GM23338 (cell line): ENCODE data around the gene RXRA. TPM values are rescaled to one million over a fixed set of nuclear protein-coding genes. Genes with fewer than 3 reads are reported as not detected.

Source experiments
- ATAC-seq: fragments of 200-7000 bp; cut with Tn5 transposase; 3 replicates; pipeline ENCODE4 v1.9.1; 2020
- DNase-seq: peaks from one replicate; pipeline ENCODE4 v3.0.0-alpha.2; 2015; ENCODE audit warnings: low spot score
- H2AFZ ChIP-seq: fragments of 200-600 bp; sonication (generic); 2 replicates; pipeline ENCODE4 v1.8.0; 2016; ENCODE audit warnings: antibody characterized with exemption, mild to moderate bottlenecking, moderate library complexity
- H3F3A ChIP-seq: fragments of 200-600 bp; sonication (generic); replicated peaks from 2 replicates; pipeline ENCODE4 v1.8.0; 2017; ENCODE audit warnings: antibody characterized with exemption, mixed run types, low read depth
- H3K27ac ChIP-seq: fragments of 200-600 bp; sonication (generic); 2 replicates; pipeline ENCODE4 v1.6.1; 2016; ENCODE audit warnings: low read depth
- H3K27me3 ChIP-seq: fragments of 200-600 bp; sonication (generic); 2 replicates; pipeline ENCODE4 v1.8.0; 2016; ENCODE audit warnings: mild to moderate bottlenecking, mixed run types, moderate library complexity; ENCODE audit not compliant: insufficient read depth
- H3K36me3 ChIP-seq: fragments of 200-600 bp; sonication (generic); 2 replicates; pipeline ENCODE4 v1.8.0; 2016; ENCODE audit warnings: mild to moderate bottlenecking; ENCODE audit not compliant: insufficient read depth
- H3K4me1 ChIP-seq: fragments of 200-600 bp; sonication (generic); 2 replicates; pipeline ENCODE4 v1.8.0; 2016; ENCODE audit warnings: mild to moderate bottlenecking, moderate library complexity; ENCODE audit not compliant: insufficient read depth
- H3K4me2 ChIP-seq: fragments of 200-600 bp; sonication (generic); 2 replicates; pipeline ENCODE4 v1.7.1; 2017; ENCODE audit warnings: mixed run types
- H3K4me3 ChIP-seq: fragments of 200-600 bp; sonication (generic); 2 replicates; pipeline ENCODE4 v1.6.1; 2016; ENCODE audit warnings: mixed run types
- H3K79me2 ChIP-seq: fragments of 200-600 bp; sonication (generic); replicated peaks from 2 replicates; pipeline ENCODE4 v1.8.0; 2017; ENCODE audit warnings: mild to moderate bottlenecking; ENCODE audit not compliant: insufficient read depth
- H3K9me2 ChIP-seq: fragments of 200-600 bp; sonication (generic); 2 replicates; pipeline ENCODE4 v1.8.0; 2017; ENCODE audit not compliant: insufficient read depth
- H4K20me1 ChIP-seq: fragments of 200-600 bp; sonication (generic); replicated peaks from 2 replicates; pipeline ENCODE4 v1.8.0; 2017; ENCODE audit warnings: mild to moderate bottlenecking; ENCODE audit not compliant: insufficient read depth
- H3K27ac Mint-ChIP-seq: 2 replicates; pipeline ENCODE4 v1.8.0; 2020; ENCODE audit warnings: inconsistent platforms, mild to moderate bottlenecking, moderate library complexity, mixed read lengths
- H3K27me3 Mint-ChIP-seq: 3 replicates; pipeline ENCODE4 v1.8.0; 2022; ENCODE audit warnings: low read depth, mild to moderate bottlenecking, moderate library complexity, mixed read lengths, inconsistent platforms; ENCODE audit not compliant: insufficient read depth, poor library complexity
- H3K36me3 Mint-ChIP-seq: 3 replicates; pipeline ENCODE4 v1.8.0; 2021; ENCODE audit warnings: low read depth, mild to moderate bottlenecking, inconsistent platforms, moderate library complexity, mixed read lengths
- H3K4me1 Mint-ChIP-seq: 3 replicates; pipeline ENCODE4 v1.8.0; 2020; ENCODE audit warnings: mild to moderate bottlenecking, inconsistent platforms, mixed read lengths
- H3K4me3 Mint-ChIP-seq: 3 replicates; pipeline ENCODE4 v1.8.0; 2021; ENCODE audit warnings: moderate library complexity, mild to moderate bottlenecking, inconsistent platforms, mixed read lengths
- H3K9me3 Mint-ChIP-seq: 3 replicates; pipeline ENCODE4 v1.8.0; 2020; ENCODE audit warnings: moderate library complexity, mild to moderate bottlenecking, inconsistent platforms, mixed read lengths
- ETS1 ChIP-seq: IDR thresholded peaks from 2 replicates; pipeline ENCODE4 v1.6.1; 2016; ENCODE audit warnings: antibody characterized with exemption
- EZH2 ChIP-seq: fragments of 200-600 bp; sonication (generic); IDR thresholded peaks from one replicate; pipeline ENCODE4 v1.8.0; 2017; ENCODE audit warnings: antibody characterized with exemption, mild to moderate bottlenecking, low read depth; ENCODE audit not compliant: unreplicated experiment
- EZH2phosphoT487 ChIP-seq: fragments of 200-600 bp; sonication (generic); IDR thresholded peaks from one replicate; pipeline ENCODE4 v1.8.1; 2018; ENCODE audit warnings: antibody characterized with exemption; ENCODE audit not compliant: unreplicated experiment
- JUNB ChIP-seq: IDR thresholded peaks from one replicate; pipeline ENCODE4 v1.6.1; 2016; ENCODE audit warnings: antibody characterized with exemption; ENCODE audit not compliant: unreplicated experiment
- NANOG ChIP-seq: IDR thresholded peaks from 2 replicates; pipeline ENCODE4 v1.6.1; 2016; ENCODE audit warnings: antibody characterized with exemption, borderline replicate concordance
- POLR2AphosphoS5 ChIP-seq: IDR thresholded peaks from 2 replicates; pipeline ENCODE4 v1.6.1; 2016; ENCODE audit warnings: antibody characterized with exemption, low read depth
- REST ChIP-seq: IDR thresholded peaks from one replicate; pipeline ENCODE4 v1.6.1; 2018; ENCODE audit warnings: antibody characterized with exemption; ENCODE audit not compliant: unreplicated experiment
- STAT1 ChIP-seq: IDR thresholded peaks from one replicate; pipeline ENCODE4 v1.6.1; 2016; ENCODE audit warnings: antibody characterized with exemption; ENCODE audit not compliant: unreplicated experiment
- polyA plus RNA-seq: library from polyadenylated mRNA; unstranded; fragments of >200 nt; fragmentation: Nextera tagmentation; extraction: Ambion mirVana; gene quantifications from 2 replicates; pipeline ENCODE4 v1.2.1, GENCODE V29; 2016
- total RNA-seq: library from RNA; depleted of rRNA; stranded (reverse); fragments of >200 nt; shearing (Covaris generic); gene quantifications from 2 replicates; pipeline ENCODE4 v1.2.3, GENCODE V29; 2014

The RXRA gene
- total and polyA plus RNA-seq, 2 experiments from 2014 or later = 4.9 to 17.9 TPM

- DNase-seq (no peak), ATAC-seq (peak; percentile 14; the same call in 2 of the 3 replicates)
- Mint-ChIP-seq H3K4me1 (peaks cover 23% of the 10 kb centered on the region), H3K9me3 (no peaks in the 10 kb centered on the region), H3K4me3 (no peak overlapping the region), H3K36me3 (no peaks in the 10 kb centered on the region), H3K27ac (no peak overlapping the region), H3K27me3 (peaks cover 6% of the 10 kb centered on the region)
- TF ChIP-seq STAT1 = no peak
- no peak for TF ChIP-seq ETS1
- Histone ChIP-seq H2AFZ (no peak overlapping the region), H3K4me1 (no peaks in the 10 kb centered on the region), H4K20me1 (no peaks in the 10 kb centered on the region; the same call in 1 of the 2 replicates), H3K27me3 (no peaks in the 10 kb centered on the region), H3K36me3 (no peaks in the 10 kb centered on the region), H3F3A (no peaks in the 10 kb centered on the region), H3K27ac (no peak overlapping the region), H3K4me3 (no peak overlapping the region), H3K79me2 (peaks cover 63% of the 10 kb centered on the region), H3K4me2 (no peak overlapping the region), H3K9me2 (no peaks in the 10 kb centered on the region)
Measured at GRCh38 chr9:134378901-134379338, 52.7 kb downstream of the RXRA start.

- no peak overlapping the region for H2AFZ ChIP-seq
- no peak for ATAC-seq
- TF ChIP-seq STAT1 (no peak), EZH2phosphoT487 (no peak), NANOG (no peak), JUNB (no peak), REST (no peak), EZH2 (no peak), POLR2AphosphoS5 (no peak)
Measured at GRCh38 chr9:134379831-134380365, 53.6 kb downstream of the RXRA start.

More at GRCh38 chr9:134379831-134380365, 53.6 kb downstream of the RXRA start:
- Histone ChIP-seq H3K9me2 (no peaks in the 10 kb centered on the region), H3K27me3 (no peaks in the 10 kb centered on the region), H3K27ac (no peak overlapping the region), H3K4me2 (no peak overlapping the region), H3K4me3 (no peak overlapping the region), H3K4me1 (no peaks in the 10 kb centered on the region), H3K36me3 (no peaks in the 10 kb centered on the region), H3F3A (no peaks in the 10 kb centered on the region), H4K20me1 (no peaks in the 10 kb centered on the region; the same call in 1 of the 2 replicates), H3K79me2 (peaks cover 60% of the 10 kb centered on the region)
- Mint-ChIP-seq H3K9me3 (no peaks in the 10 kb centered on the region), H3K36me3 (no peaks in the 10 kb centered on the region), H3K4me3 (no peak overlapping the region), H3K27ac (no peak overlapping the region), H3K27me3 (peaks cover 6% of the 10 kb centered on the region), H3K4me1 (peaks cover 20% of the 10 kb centered on the region)
- no peak for DNase-seq
